ENCODE measurements around the gene MASP2. TPM values are rescaled to one million over a fixed set of nuclear protein-coding genes. Genes with fewer than 3 reads are reported as not detected.
A peak's percentile ranks its signal among the peaks of the same experiment; 100 is the strongest.

Gene MASP2
- total and polyA plus RNA-seq, 9 of the 15 experiments (the other 6 are each of a cell fraction or from before 2014, with no cell fraction given) = 0.01 to 0.23 (median 0.06) TPM; not detected in 3

DNA sequence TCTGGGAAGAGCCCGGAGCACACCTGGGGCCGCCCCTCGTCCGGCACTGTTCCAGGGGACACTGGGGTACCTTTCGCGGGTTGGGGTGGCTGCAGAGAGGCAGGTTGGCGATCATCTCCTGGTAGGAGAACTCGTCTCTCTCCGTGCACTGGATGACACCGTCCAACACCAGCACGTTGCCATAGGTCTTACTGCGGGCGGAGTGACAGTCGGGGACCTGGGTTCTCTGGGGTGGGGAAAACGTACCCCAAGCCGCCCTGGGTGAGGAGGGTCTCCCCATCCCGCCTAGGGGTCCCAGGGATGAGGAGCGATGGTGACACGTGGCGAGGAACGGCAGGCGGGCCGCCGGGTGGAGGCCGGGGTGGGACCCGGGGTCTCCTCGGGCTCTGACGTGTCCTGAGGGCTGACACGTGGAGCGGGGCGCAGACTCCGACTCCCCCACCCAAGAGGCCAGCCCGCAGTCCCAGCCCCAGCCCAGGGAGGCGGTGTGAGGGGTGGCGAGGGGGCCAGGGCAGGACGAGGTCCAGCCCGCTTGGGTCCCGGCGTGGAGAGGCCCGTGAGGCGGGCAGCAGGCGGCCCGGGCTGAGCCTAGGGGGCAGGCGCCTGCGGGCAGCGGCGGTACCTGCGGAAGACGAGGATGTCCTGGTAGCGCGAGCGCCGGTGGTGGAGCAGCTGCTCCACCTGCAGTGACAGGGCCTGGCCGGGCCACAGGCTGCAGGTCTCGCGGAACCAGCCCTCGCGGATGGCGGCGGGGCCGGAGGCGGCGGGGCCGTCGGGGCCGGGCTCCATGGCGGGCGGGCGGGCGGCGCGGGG is 12.3 kb upstream of the MASP2 start (continued):
- TF ChIP-seq, protein P1, sequence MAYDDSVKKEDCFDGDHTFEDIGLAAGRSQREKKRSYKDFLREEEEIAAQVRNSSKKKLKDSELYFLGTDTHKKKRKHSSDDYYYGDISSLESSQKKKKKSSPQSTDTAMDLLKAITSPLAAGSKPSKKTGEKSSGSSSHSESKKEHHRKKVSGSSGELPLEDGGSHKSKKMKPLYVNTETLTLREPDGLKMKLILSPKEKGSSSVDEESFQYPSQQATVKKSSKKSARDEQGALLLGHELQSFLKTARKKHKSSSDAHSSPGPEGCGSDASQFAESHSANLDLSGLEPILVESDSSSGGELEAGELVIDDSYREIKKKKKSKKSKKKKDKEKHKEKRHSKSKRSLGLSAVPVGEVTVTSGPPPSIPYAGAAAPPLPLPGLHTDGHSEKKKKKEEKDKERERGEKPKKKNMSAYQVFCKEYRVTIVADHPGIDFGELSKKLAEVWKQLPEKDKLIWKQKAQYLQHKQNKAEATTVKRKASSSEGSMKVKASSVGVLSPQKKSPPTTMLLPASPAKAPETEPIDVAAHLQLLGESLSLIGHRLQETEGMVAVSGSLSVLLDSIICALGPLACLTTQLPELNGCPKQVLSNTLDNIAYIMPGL (CRISPR knock-in tag; IDR thresholded peaks at IDR 0.05) = no peak
- TF ChIP-seq, protein P2, sequence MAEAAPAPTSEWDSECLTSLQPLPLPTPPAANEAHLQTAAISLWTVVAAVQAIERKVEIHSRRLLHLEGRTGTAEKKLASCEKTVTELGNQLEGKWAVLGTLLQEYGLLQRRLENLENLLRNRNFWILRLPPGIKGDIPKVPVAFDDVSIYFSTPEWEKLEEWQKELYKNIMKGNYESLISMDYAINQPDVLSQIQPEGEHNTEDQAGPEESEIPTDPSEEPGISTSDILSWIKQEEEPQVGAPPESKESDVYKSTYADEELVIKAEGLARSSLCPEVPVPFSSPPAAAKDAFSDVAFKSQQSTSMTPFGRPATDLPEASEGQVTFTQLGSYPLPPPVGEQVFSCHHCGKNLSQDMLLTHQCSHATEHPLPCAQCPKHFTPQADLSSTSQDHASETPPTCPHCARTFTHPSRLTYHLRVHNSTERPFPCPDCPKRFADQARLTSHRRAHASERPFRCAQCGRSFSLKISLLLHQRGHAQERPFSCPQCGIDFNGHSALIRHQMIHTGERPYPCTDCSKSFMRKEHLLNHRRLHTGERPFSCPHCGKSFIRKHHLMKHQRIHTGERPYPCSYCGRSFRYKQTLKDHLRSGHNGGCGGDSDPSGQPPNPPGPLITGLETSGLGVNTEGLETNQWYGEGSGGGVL (CRISPR knock-in tag; IDR thresholded peaks at IDR 0.05) = no peak
- TF ChIP-seq ZNF133 (CRISPR knock-in tag; IDR thresholded peaks at IDR 0.05) = no peak

DNA sequence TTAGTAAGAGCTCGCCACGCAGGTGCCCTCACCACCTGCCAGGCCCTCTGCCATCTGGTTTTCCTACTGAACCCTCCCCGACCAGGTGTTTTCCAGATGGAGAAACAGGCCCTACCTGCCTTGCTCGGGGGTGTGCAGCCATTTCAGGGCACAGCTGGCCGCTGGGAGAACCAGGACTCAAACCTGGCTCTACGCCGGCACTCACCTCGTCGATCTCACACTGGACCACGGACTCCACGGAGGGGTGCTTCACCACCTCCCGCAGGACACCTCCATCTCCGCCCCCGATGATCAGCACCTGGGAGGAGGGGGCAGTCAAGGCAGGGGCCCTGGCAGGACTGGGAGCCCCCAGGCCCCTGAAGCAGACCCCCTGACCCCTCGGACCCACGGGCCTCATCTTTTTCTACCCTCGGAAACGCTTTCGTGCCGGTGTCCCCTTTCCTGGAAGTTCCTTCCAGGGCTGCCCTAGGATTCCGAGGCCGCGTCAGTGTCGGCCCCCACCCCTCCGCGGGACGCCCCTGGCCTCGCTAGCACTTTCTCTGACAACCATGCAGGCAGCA is 11.6 kb upstream of the MASP2 start:
- FAIRE-seq (no peak), ATAC-seq (no peak), DNase-seq (ENCODE audit: extremely low read depth in 1 of 4, low spot score in 3 of 4) (peak in 1 of 4 experiments; percentile 37)
- POLR2A ChIA-PET = interaction anchor here (0.6 kb wide), 1 partner anchor 131 kb away, joined by 3 read pairs; the partner anchor contains the start of gene ANGPTL7
- WGBS (ENCODE audit: insufficient coverage, low coverage, missing lambda C conversion rate) = 22% methylated on average over 25 of the region's 28 CpGs
- peak overlapping the region; percentile 99 for H3K4me3 ChIP-seq
- intact Hi-C loops (cut with micrococcal nuclease) = no loop called here
- no peaks in the 10 kb centered on the region for H3K9me3 ChIP-seq (replicated peaks; ENCODE audit: control insufficient read depth, insufficient read depth, low read depth, low read length)
- H3K4me2 ChIP-seq (ENCODE audit: insufficient read depth, low read length) = peak overlapping the region; percentile 92
- no peaks in the 10 kb centered on the region for H3K27me3 ChIP-seq (ENCODE audit: control insufficient read depth in 2 of 2, insufficient read depth in 2 of 2, low read length in 2 of 2)
- BruUV-seq (replicated peaks) = TSS peak; percentile 54
- H3K36me3 ChIP-seq (ENCODE audit: control insufficient read depth, insufficient read depth, low read length) = peaks cover 63% of the 10 kb centered on the region; the same call in 2 of the 3 replicates
- peaks cover 44% of the 10 kb centered on the region for H3K79me2 ChIP-seq (ENCODE audit: control insufficient read depth, insufficient read depth, low read length)
- CTCF ChIA-PET (ENCODE audit: low intra/inter-chr PET ratio) = no interaction called here
- peaks cover 7% of the 10 kb centered on the region for H4K20me1 ChIP-seq (replicated peaks; ENCODE audit: control insufficient read depth, insufficient read depth, low read length)
- peak overlapping the region; percentile 82 to 97 for H3K9ac ChIP-seq (ENCODE audit: insufficient read depth in 1 of 2, low read depth in 2 of 2, low read length in 2 of 2)
- in situ Hi-C loops (cut with MboI) = no loop called here
- peak overlapping the region; percentile 79 for H3K27ac ChIP-seq (ENCODE audit: extremely low read depth, low read depth, low read length)
- H3K9me1 ChIP-seq (ENCODE audit: control insufficient read depth, insufficient read depth, low read length) = no peaks in the 10 kb centered on the region
- peaks cover 8 to 63% of the 10 kb centered on the region in 2 experiments; a peak in 4 of 5 replicates for H3K4me1 ChIP-seq (replicated peaks in 1 of 2; ENCODE audit: control insufficient read depth in 2 of 2, insufficient read depth in 2 of 2, low read length in 2 of 2)
- H2AFZ ChIP-seq (ENCODE audit: low read depth, low read length) = no peak overlapping the region
- peak; percentile 19; the same call in 1 of the 2 replicates for TF ChIP-seq GABPB1 (CRISPR knock-in tag; IDR thresholded peaks at IDR 0.05)
- TF ChIP-seq, protein P3, sequence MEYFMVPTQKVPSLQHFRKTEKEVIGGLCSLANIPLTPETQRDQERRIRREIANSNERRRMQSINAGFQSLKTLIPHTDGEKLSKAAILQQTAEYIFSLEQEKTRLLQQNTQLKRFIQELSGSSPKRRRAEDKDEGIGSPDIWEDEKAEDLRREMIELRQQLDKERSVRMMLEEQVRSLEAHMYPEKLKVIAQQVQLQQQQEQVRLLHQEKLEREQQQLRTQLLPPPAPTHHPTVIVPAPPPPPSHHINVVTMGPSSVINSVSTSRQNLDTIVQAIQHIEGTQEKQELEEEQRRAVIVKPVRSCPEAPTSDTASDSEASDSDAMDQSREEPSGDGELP (CRISPR knock-in tag; IDR thresholded peaks at IDR 0.05; ENCODE audit: borderline replicate concordance) = peak; percentile 48; the same call in 1 of the 2 replicates
- TF ChIP-seq FOXP1 (CRISPR knock-in tag; IDR thresholded peaks at IDR 0.05) = 0 out of 2 replicates have a peak, but pooled peaks have one; percentile 20
- 0 out of 2 replicates have a peak, but pooled peaks have one; percentile 1 for TF ChIP-seq MXI1 (IDR thresholded peaks at IDR 0.05; ENCODE audit: low read depth, low read length)
- TF ChIP-seq, protein P4, sequence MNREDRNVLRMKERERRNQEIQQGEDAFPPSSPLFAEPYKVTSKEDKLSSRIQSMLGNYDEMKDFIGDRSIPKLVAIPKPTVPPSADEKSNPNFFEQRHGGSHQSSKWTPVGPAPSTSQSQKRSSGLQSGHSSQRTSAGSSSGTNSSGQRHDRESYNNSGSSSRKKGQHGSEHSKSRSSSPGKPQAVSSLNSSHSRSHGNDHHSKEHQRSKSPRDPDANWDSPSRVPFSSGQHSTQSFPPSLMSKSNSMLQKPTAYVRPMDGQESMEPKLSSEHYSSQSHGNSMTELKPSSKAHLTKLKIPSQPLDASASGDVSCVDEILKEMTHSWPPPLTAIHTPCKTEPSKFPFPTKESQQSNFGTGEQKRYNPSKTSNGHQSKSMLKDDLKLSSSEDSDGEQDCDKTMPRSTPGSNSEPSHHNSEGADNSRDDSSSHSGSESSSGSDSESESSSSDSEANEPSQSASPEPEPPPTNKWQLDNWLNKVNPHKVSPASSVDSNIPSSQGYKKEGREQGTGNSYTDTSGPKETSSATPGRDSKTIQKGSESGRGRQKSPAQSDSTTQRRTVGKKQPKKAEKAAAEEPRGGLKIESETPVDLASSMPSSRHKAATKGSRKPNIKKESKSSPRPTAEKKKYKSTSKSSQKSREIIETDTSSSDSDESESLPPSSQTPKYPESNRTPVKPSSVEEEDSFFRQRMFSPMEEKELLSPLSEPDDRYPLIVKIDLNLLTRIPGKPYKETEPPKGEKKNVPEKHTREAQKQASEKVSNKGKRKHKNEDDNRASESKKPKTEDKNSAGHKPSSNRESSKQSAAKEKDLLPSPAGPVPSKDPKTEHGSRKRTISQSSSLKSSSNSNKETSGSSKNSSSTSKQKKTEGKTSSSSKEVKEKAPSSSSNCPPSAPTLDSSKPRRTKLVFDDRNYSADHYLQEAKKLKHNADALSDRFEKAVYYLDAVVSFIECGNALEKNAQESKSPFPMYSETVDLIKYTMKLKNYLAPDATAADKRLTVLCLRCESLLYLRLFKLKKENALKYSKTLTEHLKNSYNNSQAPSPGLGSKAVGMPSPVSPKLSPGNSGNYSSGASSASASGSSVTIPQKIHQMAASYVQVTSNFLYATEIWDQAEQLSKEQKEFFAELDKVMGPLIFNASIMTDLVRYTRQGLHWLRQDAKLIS (CRISPR knock-in tag; IDR thresholded peaks at IDR 0.05) = 0 out of 2 replicates have a peak, but pooled peaks have one; percentile 27
- TF ChIP-seq CHD1 (IDR thresholded peaks at IDR 0.05; ENCODE audit: low read length) = peak; percentile 35
